Measurements from ENCODE around the gene C16orf86.
A peak's percentile ranks its signal among the peaks of the same experiment; 100 is the strongest.

Gene C16orf86, protein sequence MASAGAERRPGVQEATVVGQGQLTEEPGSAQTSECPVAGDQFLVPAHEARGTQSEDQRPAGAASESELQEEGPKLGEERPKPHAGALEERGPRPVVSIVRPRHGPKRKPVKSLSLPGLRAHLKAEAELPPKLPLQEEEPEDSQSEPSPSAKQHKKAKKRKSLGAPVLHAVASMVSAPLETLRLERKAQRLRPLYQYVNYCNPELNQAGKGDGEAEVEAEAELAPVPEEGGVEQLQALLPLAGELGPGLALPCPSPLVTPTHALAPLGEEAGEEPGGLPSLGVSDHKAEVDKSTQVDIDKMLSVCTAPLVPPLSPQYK

DNA sequence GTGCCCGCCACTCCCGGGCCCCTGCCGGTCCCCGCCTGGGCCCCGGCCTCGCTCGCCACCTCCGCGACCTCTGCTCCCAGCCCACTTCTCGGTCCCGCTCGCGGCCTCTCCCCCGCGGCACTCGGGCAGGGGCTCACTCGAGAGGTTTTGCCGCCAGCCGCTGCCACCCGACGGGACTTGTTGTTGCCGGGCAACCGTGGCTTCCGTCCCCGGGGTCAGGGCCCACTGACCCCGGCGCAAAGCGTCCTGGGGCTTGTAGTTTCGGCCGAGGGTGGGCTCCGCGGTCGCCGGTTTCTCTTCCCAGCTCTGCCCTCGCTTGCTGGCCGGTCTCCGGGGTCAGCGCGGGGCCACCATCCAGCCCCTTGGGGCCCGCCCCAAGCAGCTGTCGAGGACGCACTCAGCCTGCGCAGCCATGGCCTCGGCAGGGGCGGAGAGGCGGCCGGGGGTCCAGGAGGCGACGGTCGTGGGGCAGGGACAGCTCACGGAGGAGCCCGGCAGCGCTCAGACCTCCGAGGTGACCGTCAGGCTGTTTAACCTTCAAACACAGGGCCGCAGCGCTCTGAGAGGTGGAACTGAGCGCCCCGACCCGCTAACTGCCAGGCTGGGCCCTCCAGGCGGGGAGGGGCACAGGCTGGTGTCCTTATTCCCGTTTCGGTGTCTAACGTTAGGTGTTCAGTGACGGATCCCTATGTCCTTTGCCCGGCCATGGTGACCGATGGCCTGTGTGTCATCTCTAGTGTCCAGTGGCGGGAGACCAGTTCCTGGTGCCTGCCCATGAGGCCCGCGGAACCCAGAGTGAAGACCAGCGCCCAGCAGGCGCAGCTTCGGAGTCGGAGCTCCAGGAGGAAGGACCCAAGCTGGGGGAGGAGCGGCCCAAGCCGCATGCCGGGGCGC, at the start of gene C16orf86, which contains the start of gene ENKD1:
C16orf86 (plus strand) TSS at position 256 of the 894 bp plus-strand sequence; CDS start at position 413, 157 bp downstream.
ENKD1 (minus strand) TSS at position 192 of the 894 bp plus-strand sequence. CDS start 308 bp downstream, outside the sequence.
- Histone ChIP-seq H3F3A (ENCODE audit: control insufficient read depth, insufficient read depth) (0 out of 2 replicates have a peak, but pooled peaks cover 2% of the 10 kb centered on the region), H3K4me2 (ENCODE audit: low read length) (peak within 1 kb of the TSS; percentile 99), H3K4me3 (ENCODE audit: low read length) (peak within 1 kb of the TSS; percentile 90), H3K9me3 (ENCODE audit: control insufficient read depth, insufficient read depth, low read length) (no peaks in the 10 kb centered on the region), H3K4me1 (ENCODE audit: control insufficient read depth, low read length) (peaks cover 43% of the 10 kb centered on the region), H3K27ac (ENCODE audit: low read depth, low read length) (peak within 1 kb of the TSS; percentile 42), H3K79me2 (ENCODE audit: control insufficient read depth, low read length) (no peaks in the 10 kb centered on the region; the same call in 1 of the 2 replicates), H3K36me3 (ENCODE audit: control insufficient read depth, low read length) (peaks cover 14% of the 10 kb centered on the region), H3K27me3 (ENCODE audit: control insufficient read depth, low read length) (no peaks in the 10 kb centered on the region), H4K20me1 (ENCODE audit: control insufficient read depth, insufficient read depth, low read depth, low read length) (no peaks in the 10 kb centered on the region), H3K9me2 (replicated peaks; ENCODE audit: control insufficient read depth, low read length) (no peaks in the 10 kb centered on the region)
- no peak for TF ChIP-seq EZH2phosphoT487 (IDR thresholded peaks at IDR 0.05; ENCODE audit: borderline replicate concordance, low read length)
- TF ChIP-seq, protein P1, sequence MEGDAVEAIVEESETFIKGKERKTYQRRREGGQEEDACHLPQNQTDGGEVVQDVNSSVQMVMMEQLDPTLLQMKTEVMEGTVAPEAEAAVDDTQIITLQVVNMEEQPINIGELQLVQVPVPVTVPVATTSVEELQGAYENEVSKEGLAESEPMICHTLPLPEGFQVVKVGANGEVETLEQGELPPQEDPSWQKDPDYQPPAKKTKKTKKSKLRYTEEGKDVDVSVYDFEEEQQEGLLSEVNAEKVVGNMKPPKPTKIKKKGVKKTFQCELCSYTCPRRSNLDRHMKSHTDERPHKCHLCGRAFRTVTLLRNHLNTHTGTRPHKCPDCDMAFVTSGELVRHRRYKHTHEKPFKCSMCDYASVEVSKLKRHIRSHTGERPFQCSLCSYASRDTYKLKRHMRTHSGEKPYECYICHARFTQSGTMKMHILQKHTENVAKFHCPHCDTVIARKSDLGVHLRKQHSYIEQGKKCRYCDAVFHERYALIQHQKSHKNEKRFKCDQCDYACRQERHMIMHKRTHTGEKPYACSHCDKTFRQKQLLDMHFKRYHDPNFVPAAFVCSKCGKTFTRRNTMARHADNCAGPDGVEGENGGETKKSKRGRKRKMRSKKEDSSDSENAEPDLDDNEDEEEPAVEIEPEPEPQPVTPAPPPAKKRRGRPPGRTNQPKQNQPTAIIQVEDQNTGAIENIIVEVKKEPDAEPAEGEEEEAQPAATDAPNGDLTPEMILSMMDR (IDR thresholded peaks at IDR 0.05; ENCODE audit: low read depth, low read length, poor library complexity, severe bottlenecking) = no peak

DNA sequence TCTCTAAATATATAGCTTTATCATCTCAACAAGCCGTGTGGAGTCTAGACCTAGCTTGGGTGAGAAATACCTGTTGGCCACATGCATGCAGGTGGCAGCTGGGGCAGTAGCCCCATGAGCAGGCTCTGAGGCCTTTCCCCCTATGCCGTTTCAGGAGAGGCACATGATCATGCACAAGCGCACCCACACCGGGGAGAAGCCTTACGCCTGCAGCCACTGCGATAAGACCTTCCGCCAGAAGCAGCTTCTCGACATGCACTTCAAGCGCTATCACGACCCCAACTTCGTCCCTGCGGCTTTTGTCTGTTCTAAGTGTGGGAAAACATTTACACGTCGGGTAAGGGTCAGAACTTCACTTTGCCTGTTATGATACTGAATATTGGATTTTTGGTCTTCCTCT, 38.4 kb upstream of the C16orf86 start:
- peaks cover 81% of the 10 kb centered on the region for H3K36me3 ChIP-seq (ENCODE audit: control insufficient read depth, low read length)

DNA sequence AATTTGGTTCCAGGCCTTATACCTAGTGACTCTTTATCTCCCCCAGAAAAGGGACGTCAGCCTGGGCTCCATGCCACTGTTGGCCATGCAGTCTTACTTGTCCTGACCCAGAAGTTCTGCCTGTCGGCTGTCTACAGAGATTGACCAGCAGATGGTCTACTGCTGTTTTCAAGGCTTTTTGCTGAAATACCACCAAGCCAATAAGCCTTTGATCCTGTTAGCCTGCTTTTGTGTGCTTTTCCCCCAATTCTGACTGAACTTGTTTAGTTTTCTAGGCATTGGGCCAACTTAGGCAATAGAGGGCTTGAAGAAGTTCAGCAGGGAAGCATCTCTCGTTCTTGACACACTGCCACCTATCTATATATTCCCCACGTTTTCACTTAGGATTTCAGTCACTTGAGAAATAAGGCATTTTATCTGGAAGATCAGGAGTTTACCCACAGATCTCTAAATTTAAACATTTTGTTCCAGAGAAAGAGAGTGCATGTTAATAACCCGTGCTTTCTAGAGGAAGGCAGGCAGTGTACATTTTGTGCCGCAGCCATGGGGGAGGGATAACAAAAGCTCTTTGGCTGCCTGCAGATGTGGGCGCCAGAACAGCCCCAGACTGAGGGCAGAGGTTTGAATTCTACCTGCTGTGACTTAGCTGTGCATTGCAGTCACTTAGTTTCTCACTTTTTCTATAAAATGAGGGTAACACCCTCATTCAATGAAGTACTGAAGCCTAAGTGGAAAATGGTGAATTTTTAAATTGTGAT, 34.0 kb upstream of the C16orf86 start:
- H3K4me2 ChIP-seq (ENCODE audit: low read length) = no peak overlapping the region
- H3K79me2 ChIP-seq (ENCODE audit: control insufficient read depth, low read length) = peaks cover 15% of the 10 kb centered on the region
- TF ChIP-seq, protein P1 (IDR thresholded peaks at IDR 0.05; ENCODE audit: low read depth, low read length, poor library complexity, severe bottlenecking) = no peak
- TF ChIP-seq EZH2phosphoT487 (IDR thresholded peaks at IDR 0.05; ENCODE audit: borderline replicate concordance, low read length) = no peak
- H3F3A ChIP-seq (ENCODE audit: control insufficient read depth, insufficient read depth) = no peaks in the 10 kb centered on the region
- H3K9me2 ChIP-seq (replicated peaks; ENCODE audit: control insufficient read depth, low read length) = no peaks in the 10 kb centered on the region
- H3K4me3 ChIP-seq (ENCODE audit: low read length) = no peak overlapping the region
- peaks cover 81% of the 10 kb centered on the region for H3K36me3 ChIP-seq (ENCODE audit: control insufficient read depth, low read length)
- no peak overlapping the region for H3K27ac ChIP-seq (ENCODE audit: low read depth, low read length)
- H4K20me1 ChIP-seq (ENCODE audit: control insufficient read depth, insufficient read depth, low read depth, low read length) = no peaks in the 10 kb centered on the region
- H3K4me1 ChIP-seq (ENCODE audit: control insufficient read depth, low read length) = no peaks in the 10 kb centered on the region
- H3K27me3 ChIP-seq (ENCODE audit: control insufficient read depth, low read length) = no peaks in the 10 kb centered on the region
- no peaks in the 10 kb centered on the region for H3K9me3 ChIP-seq (ENCODE audit: control insufficient read depth, insufficient read depth, low read length)

More for the DNA sequence above, 38.4 kb upstream of the C16orf86 start:
- no peaks in the 10 kb centered on the region for H3K9me3 ChIP-seq (ENCODE audit: control insufficient read depth, insufficient read depth, low read length)
- H3K79me2 ChIP-seq (ENCODE audit: control insufficient read depth, low read length) = peaks cover 14% of the 10 kb centered on the region
- no peak overlapping the region for H3K4me3 ChIP-seq (ENCODE audit: low read length)
- no peaks in the 10 kb centered on the region for H4K20me1 ChIP-seq (ENCODE audit: control insufficient read depth, insufficient read depth, low read depth, low read length)
- H3K9me2 ChIP-seq (replicated peaks; ENCODE audit: control insufficient read depth, low read length) = no peaks in the 10 kb centered on the region
- H3K4me1 ChIP-seq (ENCODE audit: control insufficient read depth, low read length) = no peaks in the 10 kb centered on the region
- TF ChIP-seq, protein P1 (IDR thresholded peaks at IDR 0.05; ENCODE audit: low read depth, low read length, poor library complexity, severe bottlenecking) = no peak
- TF ChIP-seq EZH2phosphoT487 (IDR thresholded peaks at IDR 0.05; ENCODE audit: borderline replicate concordance, low read length) = no peak
- no peak overlapping the region for H3K4me2 ChIP-seq (ENCODE audit: low read length)
- no peaks in the 10 kb centered on the region for H3F3A ChIP-seq (ENCODE audit: control insufficient read depth, insufficient read depth)
- no peak overlapping the region for H3K27ac ChIP-seq (ENCODE audit: low read depth, low read length)
- no peaks in the 10 kb centered on the region for H3K27me3 ChIP-seq (ENCODE audit: control insufficient read depth, low read length)

Data from DOHH2 (cell line).